Pericardium fibroblast (primary cell): ENCODE data around the gene GADD45GIP1. TPM values are rescaled to one million over a fixed set of nuclear protein-coding genes. Genes with fewer than 3 reads are reported as not detected.

Source experiments
- total RNA-seq: library from RNA; depleted of rRNA; stranded (reverse); fragments of >200 nt; gene quantifications from 2 replicates; pipeline ENCODE4 v1.2.3, GENCODE V29; 2015

Gene GADD45GIP1
- 47.1 and 57.1 TPM in 2 replicates for total RNA-seq

GRCh38 chr19:12956446-12957388 is at the start of gene GADD45GIP1:
TSS of gene GADD45GIP1 (minus strand) at chr19:12957223. CDS start at chr19:12957212, 11 bp downstream.

GRCh38 chr19:12994701-12995595 is 37.9 kb upstream of the GADD45GIP1 start, which contains the start of gene NFIX:
TSS of gene NFIX (plus strand) at chr19:12995475. CDS start at chr19:12995838, 363 bp downstream.

GRCh38 chr19:12969292-12969988 is 12.4 kb upstream of the GADD45GIP1 start, which contains the start of gene DAND5:
TSS of gene DAND5 (plus strand) at chr19:12969576. CDS start at chr19:12969661, 85 bp downstream.

GRCh38 chr19:12945479-12946091 is 11.4 kb downstream of the GADD45GIP1 start, which contains the start of gene RAD23A:
TSS of gene RAD23A (plus strand) at chr19:12945862. CDS start at chr19:12945949, 87 bp downstream.

GRCh38 chr19:12937927-12938778 is 18.9 kb downstream of the GADD45GIP1 start, which contains the start of gene CALR:
TSS of gene CALR (plus strand) at chr19:12938609. CDS start at chr19:12938680, 71 bp downstream.

GRCh38 chr19:12933287-12934072 is 23.5 kb downstream of the GADD45GIP1 start, which contains the start of gene FARSA:
TSS of gene FARSA (minus strand) at chr19:12933711. CDS start at chr19:12933696, 15 bp downstream.

Other genes with a start within 250 kb of the GADD45GIP1 start
- 19.6 and 32.4 TPM in 2 replicates for gene TNPO2, start 233.3 kb downstream of the GADD45GIP1 start, total RNA-seq
- 401 and 414 TPM in 2 replicates for gene TRIR, start 222.5 kb downstream of the GADD45GIP1 start, total RNA-seq
- 56.9 and 70.8 TPM in 2 replicates for gene GET3, start 219.7 kb downstream of the GADD45GIP1 start, total RNA-seq
- under 0.01 TPM in 1 of 2 replicates, not detected in the other for gene BEST2, start 205.4 kb downstream of the GADD45GIP1 start, total RNA-seq
- gene HOOK2, start 181.7 kb downstream of the GADD45GIP1 start, total RNA-seq: 11.7 and 16.1 TPM in 2 replicates
- 334 and 352 TPM in 2 replicates for gene JUNB, start 165.7 kb downstream of the GADD45GIP1 start, total RNA-seq
- 184 and 198 TPM in 2 replicates for gene PRDX2, start 155.4 kb downstream of the GADD45GIP1 start, total RNA-seq
- not detected in 2 replicates for gene THSD8, start 155.2 kb downstream of the GADD45GIP1 start, total RNA-seq
- gene RNASEH2A, start 150.6 kb downstream of the GADD45GIP1 start, total RNA-seq: 7.7 and 9.2 TPM in 2 replicates
- 0.43 TPM in 1 of 2 replicates, not detected in the other for gene RTBDN, start 122.6 kb downstream of the GADD45GIP1 start, total RNA-seq
- gene MAST1, start 118.7 kb downstream of the GADD45GIP1 start, total RNA-seq: 0.12 and 1.0 TPM in 2 replicates
- 42.4 and 52.9 TPM in 2 replicates for gene DNASE2, start 75.8 kb downstream of the GADD45GIP1 start, total RNA-seq
- gene KLF1, start 70.0 kb downstream of the GADD45GIP1 start, total RNA-seq: not detected in 2 replicates
- 21.3 and 30.9 TPM in 2 replicates for gene GCDH, start 66.1 kb downstream of the GADD45GIP1 start, total RNA-seq
- not detected in 2 replicates for gene SYCE2, start 37.9 kb downstream of the GADD45GIP1 start, total RNA-seq
- gene FARSA, start 23.5 kb downstream of the GADD45GIP1 start, total RNA-seq: 42.8 and 50.0 TPM in 2 replicates
- 809 and 1,214 TPM in 2 replicates for gene CALR, start 18.6 kb downstream of the GADD45GIP1 start, total RNA-seq
- gene RAD23A, start 11.4 kb downstream of the GADD45GIP1 start, total RNA-seq: 60.3 and 70.8 TPM in 2 replicates
- gene DAND5, start 12.4 kb upstream of the GADD45GIP1 start, total RNA-seq: not detected in 2 replicates
- 60.2 and 89.2 TPM in 2 replicates for gene NFIX, start 38.3 kb upstream of the GADD45GIP1 start, total RNA-seq
- gene LYL1, start 145.6 kb upstream of the GADD45GIP1 start, total RNA-seq: 5.8 and 6.1 TPM in 2 replicates
- 23.3 and 38.0 TPM in 2 replicates for gene TRMT1, start 159.5 kb upstream of the GADD45GIP1 start, total RNA-seq
- 37.4 and 49.7 TPM in 2 replicates for gene NACC1, start 161.0 kb upstream of the GADD45GIP1 start, total RNA-seq
- 54.9 and 59.7 TPM in 2 replicates for gene STX10, start 193.2 kb upstream of the GADD45GIP1 start, total RNA-seq
- 107 and 135 TPM in 2 replicates for gene IER2, start 193.2 kb upstream of the GADD45GIP1 start, total RNA-seq